Measurements from ENCODE around the gene LDLRAD2. TPM values are rescaled to one million over a fixed set of nuclear protein-coding genes. Genes with fewer than 3 reads are reported as not detected.
"Not testable (repeated sequence)": the region's sequence is repeated elsewhere in the genome, so short reads cannot be mapped to it uniquely, and the experiment has no call there.

LDLRAD2 gene
- polyA plus RNA-seq, 1 donor from 2014 or later, result 0.69 TPM

DNA sequence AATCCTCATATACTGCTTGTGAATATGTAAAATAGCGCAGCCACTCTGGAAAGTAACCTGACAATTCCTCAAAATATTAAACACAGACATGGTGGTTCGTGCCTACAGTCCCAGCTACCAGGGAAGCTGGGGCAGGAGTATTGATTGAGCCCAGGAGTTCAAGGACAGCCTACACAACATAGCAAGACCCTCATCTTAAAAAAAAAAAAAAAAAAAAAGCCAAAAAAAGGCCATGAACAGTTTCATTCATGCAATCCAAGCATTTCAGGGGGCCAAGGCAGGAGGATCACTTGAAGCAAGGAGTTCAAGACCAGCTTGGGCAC lies 33.7 kb upstream of the LDLRAD2 start:
- Mint-ChIP-seq H3K36me3 (peaks cover 4% of the 10 kb centered on the region), H3K4me1 (peaks cover 28 to 44% (median 38%) of the 10 kb centered on the region in 3 donors), H3K9me3 (no peaks in the 10 kb centered on the region), H3K27ac (peak overlapping the region in 2 of 3 donors; percentile 57 to 88), H3K27me3 (no peaks in the 10 kb centered on the region), H3K4me3 (peak overlapping the region in 2 of 4 donors; percentile 47 to 84)

DNA sequence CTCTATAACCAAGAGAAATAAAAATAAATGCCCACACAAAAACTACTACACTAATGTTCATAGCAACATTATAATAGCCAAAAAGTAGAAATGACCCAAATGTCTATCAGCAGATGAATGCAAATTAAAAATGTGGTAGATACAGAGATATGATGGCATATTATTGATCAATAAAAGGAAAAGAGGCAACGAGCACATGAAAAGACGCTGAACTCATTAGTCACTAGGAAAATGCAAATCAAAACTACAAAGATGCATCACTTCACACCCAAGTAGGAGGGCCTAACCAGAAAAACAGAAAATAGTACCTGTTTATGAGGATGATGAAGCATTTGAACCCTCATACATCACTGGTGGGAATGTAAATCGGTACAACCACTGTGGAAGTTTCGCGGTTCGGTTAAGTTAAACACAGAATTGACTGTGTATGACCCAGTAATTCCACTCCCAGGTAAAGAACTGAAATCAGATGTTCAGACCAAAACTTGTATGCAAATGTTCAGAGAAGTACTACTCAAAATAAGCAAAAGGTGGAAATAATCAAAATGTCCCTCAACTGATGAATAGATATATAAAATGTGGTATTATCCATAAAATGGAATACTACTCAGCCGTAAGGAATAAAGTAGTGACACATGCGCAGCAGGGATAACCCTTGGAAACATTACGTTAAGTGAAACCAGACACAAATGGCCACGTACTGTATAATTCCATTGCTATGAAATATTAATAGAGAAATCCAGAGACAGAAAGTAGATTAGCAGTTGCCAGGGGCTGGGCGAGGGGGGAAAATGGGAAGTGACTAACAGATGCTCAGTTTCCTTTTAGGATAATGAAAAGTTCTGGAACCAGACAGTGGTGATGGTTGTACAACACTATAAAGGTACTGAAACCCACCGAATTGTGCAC lies 32.2 kb upstream of the LDLRAD2 start:
- Mint-ChIP-seq H3K27ac (peak overlapping the region; percentile 92 to 96 (median 95)), H3K27me3 (no peaks in the 10 kb centered on the region), H3K4me1 (peaks cover 27 to 41% (median 38%) of the 10 kb centered on the region in 3 donors), H3K36me3 (peaks cover 4% of the 10 kb centered on the region), H3K4me3 (peak overlapping the region; percentile 76 to 92 (median 85)), H3K9me3 (no peaks in the 10 kb centered on the region)

- Mint-ChIP-seq H3K4me3 (peak overlapping the region; percentile 89 to 100 (median 96)), H3K36me3 (peaks cover 5% of the 10 kb centered on the region), H3K27me3 (peaks cover 1% of the 10 kb centered on the region), H3K9me3 (peaks cover 0 to 1% (median 0%) of the 10 kb centered on the region in 3 donors), H3K4me1 (peaks cover 27 to 30% (median 28%) of the 10 kb centered on the region in 3 donors), H3K27ac (peak overlapping the region; percentile 99 to 100 (median 100))
These were observed 30.2 kb upstream of the LDLRAD2 start for GRCh38 chr1:21781815-21782348.

- Mint-ChIP-seq H3K4me3 (peak overlapping the region; percentile 89 to 100 (median 96)), H3K27ac (peak overlapping the region; percentile 99 to 100 (median 100)), H3K27me3 (peaks cover 1% of the 10 kb centered on the region), H3K9me3 (peaks cover 0 to 1% (median 0%) of the 10 kb centered on the region in 3 donors), H3K36me3 (peaks cover 5% of the 10 kb centered on the region), H3K4me1 (peaks cover 24 to 30% (median 26%) of the 10 kb centered on the region in 3 donors)
These were observed 29.7 kb upstream of the LDLRAD2 start for GRCh38 chr1:21782349-21782867.

DNA sequence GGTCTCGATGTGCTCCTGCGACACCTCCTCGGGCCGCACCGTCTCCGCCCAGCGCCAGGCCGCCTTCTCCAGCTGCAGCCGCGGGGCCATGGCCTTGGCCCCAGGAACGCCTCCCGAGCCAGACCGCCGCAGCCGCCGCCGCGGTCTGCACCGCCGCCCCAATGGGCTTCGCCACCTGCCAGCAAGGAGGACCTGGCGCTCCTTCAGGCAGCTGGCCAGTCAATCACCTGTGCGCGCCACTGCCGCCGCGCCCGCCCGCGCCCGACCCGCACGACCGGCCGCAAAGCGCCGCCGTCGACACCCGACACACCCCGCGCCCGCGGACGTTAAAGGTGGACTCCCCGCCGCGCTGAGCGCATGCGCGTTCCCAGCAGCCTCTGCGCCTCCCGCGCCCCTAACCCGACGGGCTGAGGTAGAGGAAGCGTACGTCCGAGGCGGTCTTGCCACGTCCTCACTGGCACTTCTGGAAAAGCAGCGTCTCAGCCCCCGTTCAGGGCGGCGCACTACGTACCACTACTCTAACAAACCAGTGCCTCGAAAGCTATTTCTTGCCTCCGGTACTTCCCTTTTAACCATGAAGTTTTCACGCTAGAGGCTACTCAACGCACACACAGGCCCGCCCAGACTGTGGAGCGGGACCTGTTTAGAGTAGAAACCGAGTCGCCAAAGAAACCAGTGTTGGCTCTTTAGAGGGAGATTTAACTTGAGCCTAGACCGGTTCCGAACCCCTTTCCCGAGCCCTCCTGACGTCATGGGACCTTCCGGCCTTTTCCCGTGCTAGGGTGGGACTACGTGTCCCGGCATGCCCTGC lies 29.0 kb upstream of the LDLRAD2 start, which contains the start of gene USP48:
Gene USP48, minus strand, starts transcription at position 282 of the 811 bp plus-strand sequence. Its CDS starts 192 bp downstream, at position 90.
- Mint-ChIP-seq H3K4me1 (peaks cover 24 to 28% (median 25%) of the 10 kb centered on the region in 3 donors), H3K4me3 (peak within 1 kb of the TSS; percentile 89 to 100 (median 96)), H3K36me3 (peaks cover 5% of the 10 kb centered on the region), H3K27ac (peak within 1 kb of the TSS; percentile 99 to 100 (median 100)), H3K27me3 (peaks cover 1% of the 10 kb centered on the region), H3K9me3 (peaks cover 0 to 1% (median 0%) of the 10 kb centered on the region in 3 donors)

DNA sequence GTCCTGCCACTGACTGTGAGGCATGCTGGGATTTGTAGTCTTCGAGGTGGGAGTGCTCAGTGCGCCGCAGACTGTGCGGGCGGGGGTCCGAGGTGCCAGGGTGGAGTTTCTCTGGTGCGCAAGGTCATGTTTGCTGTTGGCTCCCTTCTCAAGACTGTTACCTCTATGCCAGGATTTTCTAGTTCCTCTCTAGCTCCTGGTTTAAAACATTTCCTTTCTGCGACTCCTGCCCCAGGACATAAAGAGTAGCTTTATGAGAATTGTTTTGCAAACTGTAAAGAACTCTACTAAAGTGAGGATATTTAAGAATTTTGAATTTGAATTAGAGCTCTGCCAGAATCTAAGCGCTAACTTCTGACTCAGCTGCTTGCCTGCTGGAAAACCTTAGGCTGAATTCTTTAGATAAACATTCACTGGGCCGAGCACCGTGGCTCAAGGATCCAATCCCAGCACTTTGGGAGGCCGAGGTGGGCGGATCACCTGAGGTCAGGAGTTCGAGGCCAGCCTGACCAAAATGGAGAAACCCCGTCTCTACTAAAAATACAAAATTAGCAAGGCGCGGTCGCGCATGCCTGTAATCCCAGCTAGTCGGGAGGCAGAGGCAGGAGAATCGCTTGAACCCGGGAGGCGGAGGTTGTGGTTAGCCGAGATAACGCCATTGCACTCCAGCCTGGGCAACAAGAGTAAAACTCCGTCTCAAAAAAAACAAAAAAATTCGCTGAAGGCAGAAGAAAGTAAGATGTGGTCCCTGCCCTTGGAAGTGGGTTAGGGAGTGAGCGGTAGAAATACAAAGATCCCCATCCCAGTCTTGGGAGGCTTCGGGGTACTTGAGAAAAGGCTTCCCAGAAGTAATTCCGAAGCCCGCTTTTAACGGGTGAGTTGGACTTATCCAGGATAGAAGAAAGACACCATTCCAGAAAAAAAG lies 28.1 kb upstream of the LDLRAD2 start:
- H3K27ac Mint-ChIP-seq, result peak overlapping the region; percentile 99 to 100 (median 100)
- H3K4me3 Mint-ChIP-seq, result peak overlapping the region; percentile 89 to 100 (median 96)
- H3K27me3 Mint-ChIP-seq, result peaks cover 1% of the 10 kb centered on the region
- peaks cover 21 to 25% (median 24%) of the 10 kb centered on the region in 3 donors for H3K4me1 Mint-ChIP-seq
- peaks cover 4% of the 10 kb centered on the region for H3K36me3 Mint-ChIP-seq
- peaks cover 0 to 1% (median 0%) of the 10 kb centered on the region in 3 donors for H3K9me3 Mint-ChIP-seq

- not testable (repeated sequence) for H3K27ac Mint-ChIP-seq, H3K36me3 Mint-ChIP-seq, H3K27me3 Mint-ChIP-seq, H3K9me3 Mint-ChIP-seq
- H3K4me1 Mint-ChIP-seq, result peaks cover 8 to 13% (median 10%) of the 10 kb centered on the region in 3 donors
- peak overlapping the region in 1 of 4 donors; percentile 44 for H3K4me3 Mint-ChIP-seq
These were observed 26.3 kb upstream of the LDLRAD2 start for GRCh38 chr1:21785764-21786163.

- H3K27me3 Mint-ChIP-seq, result peaks cover 1% of the 10 kb centered on the region
- peaks cover 0 to 1% (median 0%) of the 10 kb centered on the region in 3 donors for H3K9me3 Mint-ChIP-seq
- H3K4me3 Mint-ChIP-seq, result peak overlapping the region in 2 of 4 donors; percentile 56 to 84
- peaks cover 8 to 15% (median 13%) of the 10 kb centered on the region in 3 donors for H3K4me1 Mint-ChIP-seq
- peaks cover 1% of the 10 kb centered on the region for H3K36me3 Mint-ChIP-seq
- H3K27ac Mint-ChIP-seq, result peak overlapping the region in 2 of 3 donors; percentile 26 to 31
These were observed 25.4 kb upstream of the LDLRAD2 start for GRCh38 chr1:21786640-21787039.

DNA sequence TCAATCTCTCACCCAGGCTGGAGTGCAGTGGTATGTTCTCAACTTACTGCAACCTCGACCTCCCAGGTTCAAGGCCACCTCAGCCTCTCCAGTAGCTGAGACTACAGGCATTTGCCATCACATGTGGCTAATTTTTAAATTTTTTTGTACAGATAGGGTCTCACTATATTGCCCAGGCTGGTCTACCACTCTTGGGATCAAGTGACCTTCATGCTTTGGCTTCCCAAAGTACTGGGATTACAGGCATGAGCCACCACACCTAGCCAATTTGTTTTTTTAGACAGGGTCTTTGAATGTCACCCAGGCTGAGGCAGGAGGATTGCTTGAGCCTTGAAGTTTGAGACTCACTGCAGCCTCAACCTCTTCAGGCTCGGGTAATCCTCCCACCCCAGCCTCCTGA lies 19.0 kb upstream of the LDLRAD2 start:
- Mint-ChIP-seq H3K4me1 (peaks cover 5 to 8% (median 6%) of the 10 kb centered on the region in 3 donors), H3K27me3 (no peaks in the 10 kb centered on the region), H3K27ac (no peak overlapping the region)

GRCh38 chr1:21794656-21795055 lies 17.4 kb upstream of the LDLRAD2 start:
- H3K27me3 Mint-ChIP-seq, result no peaks in the 10 kb centered on the region
- peaks cover 5 to 8% (median 5%) of the 10 kb centered on the region in 3 donors for H3K9me3 Mint-ChIP-seq
- H3K36me3 Mint-ChIP-seq, result no peaks in the 10 kb centered on the region
- no peak overlapping the region for H3K4me3 Mint-ChIP-seq
- H3K27ac Mint-ChIP-seq, result no peak overlapping the region
- peaks cover 5 to 14% (median 10%) of the 10 kb centered on the region in 3 donors for H3K4me1 Mint-ChIP-seq

More for the DNA sequence above, 19.0 kb upstream of the LDLRAD2 start:
- no peak overlapping the region for H3K4me3 Mint-ChIP-seq
- H3K36me3 Mint-ChIP-seq, result no peaks in the 10 kb centered on the region
- peaks cover 5 to 8% (median 5%) of the 10 kb centered on the region in 3 donors for H3K9me3 Mint-ChIP-seq

DNA sequence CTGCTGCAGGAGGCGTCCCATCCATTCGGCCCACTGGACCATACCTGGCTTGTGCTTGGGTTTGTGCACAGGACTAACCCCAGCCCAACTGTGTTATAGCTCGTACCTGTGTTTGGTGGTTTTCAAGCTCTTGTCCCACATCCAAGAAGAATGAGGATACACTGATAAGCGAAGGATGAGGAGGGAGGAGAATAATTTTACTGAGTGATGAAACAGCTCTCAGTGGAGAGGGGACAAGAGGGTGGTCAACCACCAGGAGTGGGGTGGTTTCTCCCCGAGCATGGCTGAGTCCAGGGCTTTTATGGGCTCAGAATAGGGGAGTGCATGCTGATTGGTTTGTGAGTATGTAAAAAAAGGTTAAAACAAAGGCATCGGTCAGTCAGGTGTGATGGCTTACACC lies 17.0 kb upstream of the LDLRAD2 start:
- no peaks in the 10 kb centered on the region for H3K36me3 Mint-ChIP-seq
- no peak overlapping the region for H3K4me3 Mint-ChIP-seq
- peaks cover 5 to 14% (median 11%) of the 10 kb centered on the region in 3 donors for H3K4me1 Mint-ChIP-seq
- H3K9me3 Mint-ChIP-seq, result peaks cover 5 to 8% (median 5%) of the 10 kb centered on the region in 3 donors
- H3K27ac Mint-ChIP-seq, result no peak overlapping the region
- no peaks in the 10 kb centered on the region for H3K27me3 Mint-ChIP-seq

DNA sequence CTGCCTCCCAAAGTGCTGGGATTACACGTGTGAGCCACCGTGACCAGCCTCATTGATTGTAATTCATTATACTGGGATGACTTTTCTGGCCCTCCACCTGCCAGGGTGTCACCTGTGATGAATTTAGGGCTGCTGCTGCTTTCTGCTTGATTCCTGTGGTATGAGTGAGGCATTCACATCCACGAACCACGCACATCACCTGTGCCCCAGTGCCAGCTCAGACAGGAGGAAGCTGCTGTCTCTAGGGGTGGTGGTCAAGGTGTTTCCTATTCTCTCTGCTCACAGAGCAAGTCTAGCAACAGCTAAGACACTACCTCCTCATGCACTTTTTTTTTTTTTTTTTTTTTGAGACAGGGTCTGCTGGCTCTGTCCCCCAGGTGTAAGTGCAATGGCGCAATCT lies 12.3 kb upstream of the LDLRAD2 start:
- H3K36me3 Mint-ChIP-seq, result no peaks in the 10 kb centered on the region
- peaks cover 0 to 13% (median 6%) of the 10 kb centered on the region in 3 donors for H3K4me1 Mint-ChIP-seq
- H3K9me3 Mint-ChIP-seq, result peaks cover 3 to 5% (median 5%) of the 10 kb centered on the region in 3 donors
- no peaks in the 10 kb centered on the region for H3K27me3 Mint-ChIP-seq
- H3K27ac Mint-ChIP-seq, result peak overlapping the region in 1 of 3 donors; percentile 20
- H3K4me3 Mint-ChIP-seq, result peak overlapping the region in 1 of 4 donors; percentile 76

DNA sequence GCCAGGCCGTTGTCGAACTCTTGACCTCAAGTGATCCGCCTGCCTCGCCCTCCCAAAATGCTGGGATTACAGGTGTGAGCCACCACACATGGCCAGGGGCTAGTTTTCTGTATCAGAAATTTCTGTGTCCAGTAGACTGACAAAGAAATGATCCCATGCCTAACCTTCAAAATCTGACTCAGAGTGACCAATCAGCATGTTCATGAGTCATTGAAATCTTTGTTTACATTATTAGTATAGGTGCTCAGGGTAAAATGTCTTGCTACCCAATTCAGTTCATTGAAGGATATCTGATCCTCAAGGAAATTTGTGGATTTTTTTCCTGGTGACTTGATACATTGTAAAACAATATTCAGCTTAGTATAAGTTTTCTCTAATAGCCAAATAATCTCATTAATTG lies 11.0 kb upstream of the LDLRAD2 start:
- H3K4me3 Mint-ChIP-seq, result no peak overlapping the region

More for the DNA sequence above, 11.0 kb upstream of the LDLRAD2 start:
- no peak overlapping the region for H3K27ac Mint-ChIP-seq
- no peaks in the 10 kb centered on the region for H3K9me3 Mint-ChIP-seq
- H3K4me1 Mint-ChIP-seq, result peaks cover 0 to 13% (median 6%) of the 10 kb centered on the region in 3 donors
- no peaks in the 10 kb centered on the region for H3K36me3 Mint-ChIP-seq
- no peaks in the 10 kb centered on the region for H3K27me3 Mint-ChIP-seq
